Limb (tissue), 2 donors: ENCODE results near the gene ADAM21.
"Not testable (repeated sequence)": the region's sequence is repeated elsewhere in the genome, so short reads cannot be mapped to it uniquely, and the experiment has no call there.

Experiments
- DNase-seq, 2 donors: peaks; one replicate each; pipeline ENCODE4 v3.0.0-alpha.2; 2016; ENCODE audit errors: extremely low spot score in 2 of 2

ADAM21 gene

GRCh38 chr14:70477356-70478105 is 25.6 kb downstream of the ADAM21 start:
- DNase-seq = not testable (repeated sequence)

- DNase-seq = no peak
These were observed 37.7 kb downstream of the ADAM21 start for GRCh38 chr14:70489579-70490200.

- no peak for DNase-seq
These were observed 46.2 kb downstream of the ADAM21 start for GRCh38 chr14:70498191-70498590.
